K562 (cell line): ENCODE data around the gene NEURL1. TPM values are rescaled to one million over a fixed set of nuclear protein-coding genes. Genes with fewer than 3 reads are reported as not detected.

Source experiments
- ATAC-seq: fragments of 200-7000 bp; cut with Tn5 transposase; 3 replicates; pipeline ENCODE4 v1.9.1; 2020; ENCODE audit warnings: moderate library complexity
- BruUV-seq: library from RNA; stranded (reverse); fragments of 400-500 nt; replicated peaks from 2 replicates; lab custom pipeline; 2021; lab: Mats Ljungman, UMichigan
- CTCF ChIA-PET: fragments of 300-600 bp; formaldehyde crosslinking; extraction: SDS; loops from one replicate; lab custom pipeline; 2021; ENCODE audit warnings: low intra/inter-chr PET ratio; lab: Yijun Ruan, JAX
- POLR2A ChIA-PET: fragments of 300-600, 350-650 bp; sonication (Branson Sonifier 250); formaldehyde crosslinking; extraction: SDS; loops from one replicate; lab custom pipeline; 2021; ENCODE audit warnings: antibody characterized with exemption, inconsistent platforms; lab: Yijun Ruan, JAX
- DNase-seq, 4 experiments: peaks; one replicate each; pipeline versions ENCODE4 v3.0.0 to v3.0.0-alpha.2; 2011 to 2018; ENCODE audit warnings: low spot score in 3 of 4, mixed read lengths in 3 of 4; ENCODE audit errors: extremely low read depth in 1 of 4
- FAIRE-seq: peaks from 2 replicates; lab custom pipeline; 2011; peaks lifted over from hg19 to GRCh38; lab: Jason Lieb, UNC
- H2AFZ ChIP-seq: 2 replicates; pipeline ENCODE4 v1.6.0; 2011; ENCODE audit warnings: low read depth, low read length, control low read depth, inconsistent platforms
- H3K27ac ChIP-seq: fragments of 200-600 bp; 3 replicates; pipeline ENCODE4 v1.8.0; 2011; ENCODE audit warnings: low read depth, mild to moderate bottlenecking, control low read depth, inconsistent platforms, low read length, moderate library complexity, mixed read lengths; ENCODE audit errors: extremely low read depth
- H3K27me3 ChIP-seq, 2 experiments: fragments of 300-600 bp in 1 of 2; 2 replicates in 1 of 2; 3 replicates in 1 of 2; pipeline versions ENCODE4 v1.6.0 to v1.8.0; 2011; ENCODE audit warnings: inconsistent platforms in 2 of 2, low read length in 2 of 2, mild to moderate bottlenecking in 1 of 2, mixed read lengths in 1 of 2, moderate library complexity in 1 of 2; ENCODE audit not compliant: control insufficient read depth in 2 of 2, insufficient read depth in 2 of 2
- H3K36me3 ChIP-seq: fragments of 300-600 bp; 3 replicates; pipeline ENCODE4 v1.8.0; 2011; ENCODE audit warnings: mild to moderate bottlenecking, low read length, inconsistent platforms; ENCODE audit not compliant: control insufficient read depth, insufficient read depth
- H3K4me1 ChIP-seq, 2 experiments: fragments of 200-600 bp in 1 of 2; replicated peaks in 1 of 2; 2 replicates in 1 of 2; 3 replicates in 1 of 2; pipeline versions ENCODE4 v1.5.1 to v1.8.0; 2011; ENCODE audit warnings: inconsistent platforms in 2 of 2, low read length in 2 of 2, mild to moderate bottlenecking in 1 of 2, mixed read lengths in 1 of 2, moderate library complexity in 1 of 2; ENCODE audit not compliant: control insufficient read depth in 2 of 2, insufficient read depth in 2 of 2
- H3K4me2 ChIP-seq: 2 replicates; pipeline ENCODE4 v1.6.1; 2011; ENCODE audit warnings: low read length, control low read depth, inconsistent platforms, mixed read lengths; ENCODE audit not compliant: insufficient read depth
- H3K4me3 ChIP-seq: fragments of 200-600 bp; sonication (generic), shearing (Covaris generic); 2 replicates; pipeline ENCODE4 v1.5.1; 2016; ENCODE audit warnings: control low read depth, inconsistent platforms
- H3K79me2 ChIP-seq: fragments of 200-600 bp; 3 replicates; pipeline ENCODE4 v1.8.0; 2011; ENCODE audit warnings: low read length, inconsistent platforms; ENCODE audit not compliant: control insufficient read depth, insufficient read depth
- H3K9ac ChIP-seq, 2 experiments: 2 replicates each; pipeline versions ENCODE4 v1.6.0 to v1.6.1; 2011; ENCODE audit warnings: low read depth in 2 of 2, low read length in 2 of 2, control low read depth in 1 of 2, inconsistent platforms in 1 of 2, mild to moderate bottlenecking in 1 of 2, mixed read lengths in 1 of 2; ENCODE audit not compliant: insufficient read depth in 1 of 2
- H3K9me1 ChIP-seq: one replicate; pipeline ENCODE4 v1.6.0; 2011; ENCODE audit warnings: inconsistent platforms, mild to moderate bottlenecking, low read length, moderate library complexity; ENCODE audit not compliant: control insufficient read depth, insufficient read depth
- H3K9me3 ChIP-seq: replicated peaks from 2 replicates; pipeline ENCODE4 v1.5.1; 2011; ENCODE audit warnings: low read depth, low read length, inconsistent platforms; ENCODE audit not compliant: control insufficient read depth, insufficient read depth
- H4K20me1 ChIP-seq: replicated peaks from 2 replicates; pipeline ENCODE4 v1.6.1; 2011; ENCODE audit warnings: low read length, inconsistent platforms, mixed read lengths; ENCODE audit not compliant: control insufficient read depth, insufficient read depth
- MXD1 ChIP-seq: fragments of 250-450 bp; sonication (Bioruptor Pico); IDR thresholded peaks from 2 replicates; pipeline ENCODE4 v1.8.0; 2021; ENCODE audit warnings: borderline replicate concordance, mild to moderate bottlenecking, moderate library complexity; ENCODE audit not compliant: poor library complexity, severe bottlenecking
- RBM17 ChIP-seq: fragments of 200-400 bp; formaldehyde crosslinking; IDR thresholded peaks from 2 replicates; pipeline ENCODE4 v1.6.1; 2017; ENCODE audit warnings: low read depth, mild to moderate bottlenecking, low read length, borderline replicate concordance
- RBM22 ChIP-seq: fragments of 200-400 bp; formaldehyde crosslinking; IDR thresholded peaks from 2 replicates; pipeline ENCODE4 v1.6.1; 2018; ENCODE audit warnings: low read length, low read depth; ENCODE audit not compliant: poor library complexity, severe bottlenecking
- TARDBP ChIP-seq: fragments of 450-650 bp; IDR thresholded peaks from 2 replicates; pipeline ENCODE4 v1.6.1; 2016
- ZNF407 ChIP-seq: fragments of 450-650 bp; IDR thresholded peaks from 2 replicates; pipeline ENCODE4 v1.6.1; 2016; ENCODE audit warnings: low read depth
- ZNF780A ChIP-seq: fragments of 250-450 bp; sonication (Bioruptor Pico); IDR thresholded peaks from 2 replicates; pipeline ENCODE4 v1.5.0; 2021; ENCODE audit warnings: mild to moderate bottlenecking
- WGBS: fragments of 100-300 bp; shearing (Covaris generic); methylation state at CpG from one replicate; pipeline ENCODE4 v1.1.6; 2016; ENCODE audit warnings: low coverage, mixed read lengths; ENCODE audit not compliant: insufficient coverage; ENCODE audit errors: missing lambda C conversion rate; 5-methylcytosine and 5-hydroxymethylcytosine counted together
- in situ Hi-C: fragments of 300-500 bp; cut with MboI; formaldehyde crosslinking; loops from 4 replicates; pipeline ENCODE4 v1.15.0; 2018; ENCODE audit warnings: inconsistent platforms, mixed read lengths
- intact Hi-C: fragments of 100-400 bp; cut with micrococcal nuclease; formaldehyde crosslinking; loops from 2 replicates; pipeline ENCODE4 v1.14.2; 2022
- polyA plus RNA-seq, 8 experiments: library from polyadenylated mRNA; depleted of rRNA in 4 of 8; stranded (reverse) in 5 of 8; unstranded in 3 of 8; fragments of >200 nt; fragmentation: Nextera tagmentation in 2 of 8; fragmentation: Illumina TruSeq in 1 of 8; extraction: Ambion mirVana in 2 of 8; extraction: Trizol in 1 of 8; gene quantifications; 2 replicates each; pipeline versions ENCODE4 v1.2.1 to v1.2.3, GENCODE V29; 2011 to 2014; ENCODE audit warnings: inconsistent platforms in 1 of 8, missing spikeins in 1 of 8
- total RNA-seq, 7 experiments: library from RNA; depleted of rRNA in 6 of 7; stranded (reverse); fragments of >200 nt in 6 of 7; fragmentation: Illumina TruSeq in 2 of 7; extraction: Trizol in 2 of 7; gene quantifications; 2 replicates each; pipeline versions ENCODE4 v1.2.1 to v1.2.3, GENCODE V29; 2011 to 2021; ENCODE audit warnings: low replicate concordance in 1 of 7
- TF ChIP-seq, protein P1 (sequence below), 2 experiments: fragments of 450-650 bp; IDR thresholded peaks; 2 replicates each; pipeline ENCODE4 v1.6.1; 2016

NEURL1 gene
- total and polyA plus RNA-seq, 9 of the 15 experiments (the other 6 are each of a cell fraction or from before 2014, with no cell fraction given) = 0.01 to 0.45 (median 0.16) TPM; not detected in 5

DNA sequence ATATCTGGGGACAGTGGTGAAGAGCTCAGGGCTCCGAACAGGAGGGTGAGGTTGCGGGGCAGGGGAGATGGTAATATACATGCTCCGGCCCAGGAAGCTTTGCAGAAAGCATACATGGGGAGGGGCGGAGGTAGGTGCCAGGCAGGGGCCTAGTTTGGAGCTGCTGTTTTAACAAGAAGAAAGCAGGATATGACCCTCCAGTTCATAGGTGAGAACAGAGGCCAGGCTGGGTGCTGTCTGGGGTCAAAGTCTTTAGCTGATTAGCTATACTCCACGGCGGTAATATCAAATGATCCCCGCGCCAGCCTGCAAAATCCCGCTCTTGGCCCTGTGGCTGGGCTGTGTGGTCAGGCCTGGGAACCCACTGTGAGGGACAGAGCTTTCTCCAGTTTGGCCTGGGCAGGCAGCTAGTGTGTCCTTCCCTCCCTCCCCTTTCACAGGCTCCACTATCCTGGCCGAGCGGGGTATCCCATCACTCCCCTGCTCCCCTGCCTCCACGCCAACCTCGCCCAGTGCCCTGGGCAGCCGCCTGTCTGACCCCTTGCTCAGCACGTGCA lies 95.6 kb downstream of the NEURL1 start:
- Histone ChIP-seq H3K4me2 (no peak overlapping the region), H2AFZ (no peak overlapping the region), H3K4me1 (no peaks in the 10 kb centered on the region; a peak in 2 of 5 replicates), H3K9me1 (no peaks in the 10 kb centered on the region), H3K27me3 (no peaks in the 10 kb centered on the region), H3K79me2 (no peaks in the 10 kb centered on the region), H3K36me3 (no peaks in the 10 kb centered on the region), H4K20me1 (no peaks in the 10 kb centered on the region), H3K4me3 (no peak overlapping the region), H3K9me3 (no peaks in the 10 kb centered on the region), H3K9ac (no peak overlapping the region), H3K27ac (no peak overlapping the region)
- no peak for TF ChIP-seq ZNF780A (CRISPR knock-in tag)
- TF ChIP-seq MXD1 (CRISPR knock-in tag) = no peak
- TF ChIP-seq TARDBP = no peak
- TF ChIP-seq RBM22 = no peak
- TF ChIP-seq ZNF407 = no peak
- no peak for TF ChIP-seq RBM17
- TF ChIP-seq, protein P1, sequence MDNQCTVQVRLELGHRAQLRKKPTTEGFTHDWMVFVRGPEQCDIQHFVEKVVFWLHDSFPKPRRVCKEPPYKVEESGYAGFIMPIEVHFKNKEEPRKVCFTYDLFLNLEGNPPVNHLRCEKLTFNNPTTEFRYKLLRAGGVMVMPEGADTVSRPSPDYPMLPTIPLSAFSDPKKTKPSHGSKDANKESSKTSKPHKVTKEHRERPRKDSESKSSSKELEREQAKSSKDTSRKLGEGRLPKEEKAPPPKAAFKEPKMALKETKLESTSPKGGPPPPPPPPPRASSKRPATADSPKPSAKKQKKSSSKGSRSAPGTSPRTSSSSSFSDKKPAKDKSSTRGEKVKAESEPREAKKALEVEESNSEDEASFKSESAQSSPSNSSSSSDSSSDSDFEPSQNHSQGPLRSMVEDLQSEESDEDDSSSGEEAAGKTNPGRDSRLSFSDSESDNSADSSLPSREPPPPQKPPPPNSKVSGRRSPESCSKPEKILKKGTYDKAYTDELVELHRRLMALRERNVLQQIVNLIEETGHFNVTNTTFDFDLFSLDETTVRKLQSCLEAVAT (IDR thresholded peaks at IDR 0.05) = no peak
- WGBS = 57% methylated on average over 15 of the region's 15 CpGs
- CTCF ChIA-PET = no interaction called here
- POLR2A ChIA-PET = interaction anchor here (0.6 to 1.5 kb wide), 2 partner anchors 9 to 73 kb away, joined by 3 to 4 read pairs; no protein-coding TSS in a partner anchor
- no peak for DNase-seq
- no peak for ATAC-seq
- in situ Hi-C loops = loop anchor here (25.0 kb wide), 1 partner anchor 273 kb away; the partner anchor contains the start of gene SH3PXD2A
- intact Hi-C loops = no loop called here
- no TSS peak for BruUV-seq
- no peak for FAIRE-seq
